ENCODE measurements around the gene HES2.
"Not testable (repeated sequence)": the region's sequence is repeated elsewhere in the genome, so short reads cannot be mapped to it uniquely, and the experiment has no call there.

HES2 gene, protein sequence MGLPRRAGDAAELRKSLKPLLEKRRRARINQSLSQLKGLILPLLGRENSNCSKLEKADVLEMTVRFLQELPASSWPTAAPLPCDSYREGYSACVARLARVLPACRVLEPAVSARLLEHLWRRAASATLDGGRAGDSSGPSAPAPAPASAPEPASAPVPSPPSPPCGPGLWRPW

DNA sequence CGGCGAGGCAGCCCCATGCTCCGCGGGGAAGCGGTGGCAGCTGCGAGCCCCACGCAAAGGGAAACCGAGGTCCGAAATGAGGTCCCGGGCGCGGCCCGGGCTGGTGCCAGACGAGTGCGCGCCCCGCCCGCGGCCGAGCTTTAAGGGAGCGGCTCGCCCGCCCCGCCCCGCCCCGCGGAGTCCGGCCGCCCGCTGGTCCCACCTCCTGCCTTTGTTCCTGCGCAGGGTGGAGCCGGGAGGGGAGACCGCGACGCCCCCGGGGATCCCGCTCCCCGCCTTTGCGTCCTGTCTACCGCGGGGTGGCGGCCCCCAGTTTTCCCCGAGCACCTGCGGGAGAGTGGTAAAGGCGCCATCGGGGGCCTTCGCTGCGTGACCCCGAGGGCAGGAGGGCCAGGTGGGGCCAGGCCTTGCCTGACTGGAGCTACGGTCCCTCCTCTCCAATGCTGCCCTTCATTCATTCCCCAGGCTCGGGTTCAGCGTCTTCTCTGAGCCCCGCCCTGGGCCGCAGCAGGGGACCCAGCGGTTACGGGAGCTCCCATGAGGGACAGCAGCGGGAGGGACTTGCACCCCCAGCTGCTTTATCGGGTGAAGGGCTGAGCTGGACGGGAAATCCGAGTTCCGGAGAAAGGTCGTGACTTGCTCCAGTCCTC lies at the start of gene HES2:
Gene HES2, minus strand, starts transcription at position 116 of the 650 bp plus-strand sequence. Its CDS starts 99 bp downstream, at position 17.
- no peak for DNase-seq (ENCODE audit: low read depth)

DNA sequence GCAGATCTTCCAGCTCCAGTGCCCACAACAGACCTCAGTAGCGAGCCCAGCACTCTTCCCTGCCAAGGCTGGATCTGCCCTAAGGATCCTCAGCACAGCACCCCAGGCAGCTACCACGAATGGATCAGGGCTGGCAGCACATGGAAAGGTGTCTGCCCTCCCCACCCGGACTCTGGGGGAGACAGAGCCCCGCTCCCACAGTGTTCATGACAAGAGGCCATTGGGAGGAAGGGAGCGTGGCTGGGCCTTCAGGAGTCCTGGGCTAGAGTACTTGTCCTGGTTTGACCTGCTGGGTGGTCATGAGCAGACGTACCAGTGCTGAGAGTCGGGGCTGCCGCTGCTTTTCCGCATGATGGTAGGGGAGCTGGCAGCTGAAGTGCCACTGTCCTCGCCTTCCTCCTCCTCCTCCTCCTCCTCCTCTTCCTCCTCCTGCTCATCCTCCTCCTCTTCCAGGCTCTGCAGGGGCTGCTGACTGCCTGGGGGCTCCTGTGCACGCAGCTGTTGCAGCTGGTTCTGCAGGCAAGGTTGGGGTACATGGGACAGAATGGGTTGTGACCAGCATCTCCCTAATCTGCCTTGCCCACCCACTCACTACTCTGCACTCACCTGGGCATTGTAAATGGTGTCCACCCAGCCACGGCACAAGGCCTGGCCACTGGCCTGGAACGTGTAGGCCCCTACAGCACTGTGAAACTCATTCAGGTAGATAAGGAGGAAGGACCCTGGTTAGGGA lies 49.2 kb upstream of the HES2 start:
- no peak for DNase-seq (ENCODE audit: low read depth)

DNA sequence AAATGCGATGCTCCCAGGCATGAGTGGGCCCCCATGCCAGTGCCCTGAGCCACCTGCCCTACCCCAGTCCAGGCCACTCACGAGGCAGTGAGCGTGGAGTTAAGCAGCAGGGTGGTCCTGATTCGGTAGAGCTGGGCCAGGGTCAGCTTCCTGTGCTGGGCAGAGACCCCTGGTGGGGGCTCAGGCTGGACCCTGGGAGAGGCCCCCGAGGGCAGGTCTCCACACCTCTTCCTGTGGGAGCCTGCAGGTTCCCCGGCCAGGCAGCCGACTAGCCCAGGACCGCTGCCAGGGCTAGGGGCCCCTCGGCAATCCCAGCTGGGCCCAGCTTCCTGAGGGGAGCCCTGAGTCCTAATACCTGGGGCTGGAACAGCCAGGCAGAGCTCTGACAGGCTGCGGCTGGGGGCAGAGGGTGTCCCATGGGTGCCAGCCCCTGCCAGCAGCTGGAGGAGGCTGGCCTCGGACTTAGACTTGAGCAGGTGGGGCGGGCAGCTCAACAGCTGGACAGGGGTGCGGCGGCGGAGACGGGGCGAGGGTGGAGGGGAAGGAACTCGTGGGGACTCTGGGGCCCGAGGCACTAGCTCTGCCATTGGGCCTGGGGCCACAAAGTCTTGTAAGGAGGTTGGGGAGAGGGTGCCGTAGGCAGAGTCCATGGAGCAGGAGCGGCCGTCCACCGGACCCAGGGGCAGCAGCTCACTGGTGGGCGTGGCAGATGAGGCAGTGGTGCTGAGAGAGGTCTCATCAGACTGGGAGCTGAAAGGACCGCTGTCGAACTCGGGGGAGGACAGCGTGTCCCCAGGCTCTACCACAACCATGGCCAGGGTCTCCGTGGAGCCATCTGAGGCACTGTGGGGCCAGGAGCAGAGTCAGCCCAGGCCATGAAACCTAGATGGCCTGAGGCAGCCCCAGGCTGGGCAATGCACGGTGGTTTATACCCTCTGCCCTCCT lies 48.3 kb upstream of the HES2 start:
- DNase-seq (ENCODE audit: low read depth): no peak

DNA sequence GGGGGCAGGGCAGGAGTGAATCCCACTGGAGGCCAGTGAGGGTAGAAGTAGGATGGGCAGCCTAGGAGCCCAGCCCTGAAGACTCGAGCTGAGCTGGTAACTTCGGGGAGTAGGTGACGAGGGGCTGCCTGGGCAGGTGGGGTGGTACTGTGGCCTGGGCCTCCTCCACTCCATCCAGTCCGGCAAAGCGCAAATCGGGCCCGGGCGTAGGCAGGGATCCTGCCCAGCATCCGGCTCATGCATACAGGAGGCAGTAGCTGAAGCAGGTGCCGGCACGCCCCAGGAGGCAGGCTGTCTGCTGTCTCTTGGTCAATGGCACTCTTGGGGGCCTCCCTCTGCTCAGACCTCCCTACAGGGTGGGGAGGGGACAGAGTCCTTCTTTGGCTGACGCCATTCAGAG lies 47.5 kb upstream of the HES2 start:
- no peak for DNase-seq (ENCODE audit: low read depth)

DNA sequence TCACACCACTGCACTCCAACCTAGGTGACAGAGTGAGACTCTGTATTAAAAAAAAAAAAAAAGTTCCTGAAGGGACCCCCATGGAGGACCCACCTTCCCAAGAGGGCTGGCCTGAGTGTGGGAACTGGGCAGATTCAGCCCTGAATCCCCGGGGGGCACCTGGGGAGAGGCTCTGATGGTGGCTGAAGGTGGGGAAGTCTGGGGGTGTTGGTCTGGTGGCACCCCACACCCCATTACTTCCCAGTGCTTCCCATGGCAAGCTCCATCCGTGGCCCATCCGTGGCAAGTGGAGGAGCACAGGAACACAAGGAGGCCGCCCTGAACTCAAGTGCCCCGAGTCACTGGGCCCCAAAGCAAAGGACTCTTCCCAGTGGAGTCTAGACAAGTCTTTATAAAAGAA lies 47.0 kb upstream of the HES2 start:
- no peak for DNase-seq (ENCODE audit: low read depth)

DNA sequence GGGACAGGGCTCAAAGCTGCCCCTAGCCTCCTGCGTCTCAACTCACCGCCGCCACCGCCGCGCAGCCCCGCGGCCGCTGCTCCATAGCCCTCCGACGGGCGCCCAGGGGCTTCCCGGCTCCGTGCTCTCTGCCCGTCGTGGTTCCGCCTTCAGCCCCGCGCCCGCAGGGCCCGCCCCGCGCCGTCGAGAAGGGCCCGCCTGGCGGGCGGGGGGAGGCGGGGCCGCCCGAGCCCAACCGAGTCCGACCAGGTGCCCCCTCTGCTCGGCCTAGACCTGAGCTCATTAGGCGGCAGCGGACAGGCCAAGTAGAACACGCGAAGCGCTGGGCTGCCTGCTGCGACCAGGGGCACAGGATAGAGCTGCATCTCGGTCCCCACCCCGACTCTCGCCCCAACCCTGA lies 46.3 kb upstream of the HES2 start, which contains the start of gene TNFRSF25:
Gene TNFRSF25, minus strand, starts transcription at position 151 of the 400 bp plus-strand sequence. Its CDS starts 66 bp downstream, at position 85.
- DNase-seq (ENCODE audit: low read depth): no peak

DNA sequence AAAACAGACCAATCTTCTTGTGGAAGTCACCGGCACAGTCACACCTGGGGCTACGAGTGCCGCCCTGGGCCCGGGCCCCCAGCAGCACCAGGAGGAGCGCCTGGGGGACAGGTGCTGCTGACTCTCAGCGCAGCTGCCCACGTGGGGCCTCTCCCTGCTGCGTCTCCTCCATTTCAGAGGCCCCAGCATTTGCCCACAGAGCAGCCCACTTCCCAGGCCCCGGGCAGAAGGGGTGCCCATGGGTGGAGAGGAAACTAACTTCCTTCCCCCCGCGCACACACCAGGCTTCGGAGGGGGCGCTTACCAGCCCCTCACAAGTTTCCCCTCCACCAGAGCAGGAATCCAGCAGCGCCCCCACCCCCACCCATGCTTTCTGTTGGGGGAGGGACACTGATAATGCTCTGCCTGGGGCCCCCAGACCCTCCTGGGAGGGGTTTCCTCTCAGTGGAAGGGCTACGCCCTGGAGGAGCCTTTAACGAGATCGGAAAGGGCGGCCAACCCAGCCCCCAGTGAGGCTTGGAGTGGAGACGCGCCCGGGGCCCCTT lies 45.8 kb upstream of the HES2 start:
- no peak for DNase-seq (ENCODE audit: low read depth)

DNA sequence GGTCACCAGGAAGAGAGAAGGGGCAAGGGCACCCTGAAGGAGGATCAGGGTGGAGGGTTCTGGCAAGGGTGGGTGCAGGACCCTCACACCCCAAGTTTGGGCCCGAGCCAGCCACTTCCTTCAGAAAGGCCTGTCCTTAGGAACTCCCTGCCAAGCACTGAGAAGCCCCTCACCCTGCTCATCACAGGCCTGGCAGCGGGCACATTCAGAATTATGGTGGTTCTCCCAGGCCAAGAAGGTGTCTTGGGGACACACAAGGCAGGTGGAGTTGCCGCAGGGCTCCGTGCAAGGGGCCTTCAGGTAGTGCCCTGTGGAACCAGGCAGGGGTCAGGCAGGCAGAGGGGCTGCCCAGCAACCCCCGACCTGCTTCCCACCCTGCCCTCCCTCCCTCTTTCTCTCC lies 45.2 kb upstream of the HES2 start:
- DNase-seq (ENCODE audit: low read depth): no peak

DNA sequence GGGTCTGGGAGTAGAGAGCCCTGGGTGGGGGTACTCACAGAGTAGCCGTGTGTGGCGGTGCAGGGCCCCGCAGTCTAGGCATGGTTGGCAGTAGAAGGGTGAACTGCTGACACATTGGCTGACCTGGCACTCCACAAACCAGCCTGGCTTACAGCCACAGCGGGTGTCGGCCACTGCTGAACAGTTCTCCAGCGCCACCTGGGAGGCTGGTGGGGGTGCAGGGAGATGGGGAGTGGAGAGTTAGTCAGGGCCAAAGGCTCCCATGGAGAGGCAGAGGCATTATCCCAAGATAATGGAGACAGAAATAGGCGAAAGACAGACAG lies 44.8 kb upstream of the HES2 start:
- no peak for DNase-seq (ENCODE audit: low read depth)

DNA sequence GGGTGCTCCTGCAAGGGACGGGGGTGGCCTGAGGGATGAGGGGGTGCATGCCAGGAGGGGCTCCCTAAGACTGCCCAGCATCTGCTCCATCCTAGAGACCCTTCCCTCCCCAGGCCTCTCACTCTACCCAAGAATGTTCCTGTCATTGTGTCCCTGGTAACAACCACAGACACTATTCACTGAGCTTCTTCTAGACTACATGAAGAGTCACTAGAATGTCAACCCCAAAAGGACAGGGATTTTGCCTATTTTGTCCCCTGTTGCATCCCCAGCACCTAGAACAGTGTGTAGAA lies 43.3 kb upstream of the HES2 start:
- no peak for DNase-seq (ENCODE audit: low read depth)

DNA sequence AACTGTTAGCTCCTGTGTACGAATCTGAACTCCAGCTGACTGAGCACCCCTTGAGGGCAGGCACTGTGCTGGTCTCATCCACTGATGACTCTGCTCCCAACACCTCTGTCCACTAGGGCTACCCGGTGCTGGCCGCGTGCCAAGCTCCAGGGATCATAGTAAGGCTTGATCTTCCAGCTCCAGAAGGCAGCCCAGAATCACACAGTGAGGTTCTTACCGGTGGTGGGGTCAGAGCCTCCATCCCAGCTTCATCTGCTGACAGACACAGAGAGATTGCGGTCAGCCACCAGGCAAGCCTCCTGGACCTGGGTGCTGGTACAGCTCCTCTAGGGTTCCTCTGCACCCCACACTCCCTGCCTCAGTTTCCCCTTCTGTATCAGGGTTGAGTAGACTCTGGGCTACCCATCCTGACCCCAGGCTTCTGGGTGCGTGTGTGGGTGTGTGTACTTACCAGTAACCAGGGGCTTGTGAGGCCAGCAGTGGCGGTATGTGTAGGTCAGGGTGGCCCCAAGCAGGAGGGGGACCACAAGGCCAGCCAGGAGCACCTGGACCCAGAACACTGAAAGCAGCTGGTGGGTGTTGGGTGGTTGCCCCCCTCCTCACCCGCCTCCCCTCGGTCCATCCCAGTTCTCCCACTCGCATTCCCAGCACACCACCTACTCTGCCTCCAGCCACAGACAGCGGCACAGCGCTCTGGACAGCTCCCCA lies 42.8 kb upstream of the HES2 start:
- DNase-seq (ENCODE audit: low read depth): no peak

DNA sequence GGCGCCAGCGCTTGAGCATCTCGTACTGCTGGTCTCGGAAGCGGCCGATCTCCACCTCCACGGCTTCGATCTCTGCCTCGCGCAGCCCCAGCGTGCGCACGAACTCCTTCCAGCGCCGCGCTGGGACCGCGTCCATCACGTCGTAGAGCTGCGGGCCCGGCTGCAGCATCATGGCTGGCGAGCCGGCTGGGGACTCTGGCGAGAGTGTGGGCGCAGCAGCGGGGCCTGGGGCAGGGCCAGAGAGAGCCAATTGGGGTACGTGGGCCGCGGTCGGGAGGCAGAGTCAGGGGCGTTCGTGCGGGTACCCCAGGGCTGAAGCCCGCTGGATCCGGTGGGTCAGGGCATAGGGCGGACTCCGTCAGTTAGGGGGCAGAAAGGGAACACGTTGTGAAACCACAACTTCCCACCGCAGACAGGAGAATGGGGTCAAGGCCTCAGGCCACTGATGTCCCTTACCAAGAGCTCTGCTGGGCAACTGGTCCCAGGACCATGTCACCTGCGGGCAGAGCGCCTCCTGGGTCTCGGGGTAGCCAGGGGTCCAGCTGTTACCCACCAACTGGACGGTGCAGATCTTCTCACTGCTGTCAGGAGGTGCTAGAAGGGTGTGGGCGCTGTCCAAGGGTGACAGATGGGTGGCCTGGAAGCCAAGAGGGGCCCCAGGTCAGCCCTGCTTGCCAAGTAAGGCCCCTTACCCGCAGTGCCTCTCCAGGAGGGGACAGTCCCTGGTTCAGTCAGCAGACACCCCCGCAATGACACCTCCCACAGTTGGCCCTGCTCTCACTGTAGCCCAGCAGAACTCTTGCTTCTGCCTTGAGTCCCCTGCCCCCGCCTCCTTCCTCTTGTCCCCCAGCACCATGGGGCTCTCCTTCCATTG lies 42.1 kb upstream of the HES2 start:
- no peak for DNase-seq (ENCODE audit: low read depth)

DNA sequence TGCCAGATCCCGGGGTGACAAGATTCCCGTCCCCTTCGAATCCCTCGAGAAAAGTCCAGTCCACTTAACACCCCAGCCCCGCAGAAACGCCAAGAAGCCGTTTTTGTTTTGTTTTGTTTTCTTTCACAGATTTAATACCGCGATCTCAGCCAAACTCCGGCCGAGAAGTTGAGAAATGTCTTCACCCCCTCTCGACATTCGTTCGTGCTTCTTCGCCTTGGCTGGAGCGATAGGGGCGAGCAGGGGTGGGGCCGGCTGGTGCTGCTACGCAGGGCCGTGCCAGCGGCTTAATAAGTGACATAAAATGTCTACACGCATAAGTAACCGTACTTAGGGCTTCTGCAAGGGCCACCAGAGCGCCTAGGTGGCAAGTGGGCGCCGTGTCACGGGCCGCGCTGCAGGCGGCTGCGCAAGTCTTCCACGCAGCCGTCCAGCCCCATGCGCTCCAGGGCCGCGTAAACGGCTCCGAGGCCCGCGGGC lies 41.4 kb upstream of the HES2 start:
- no peak for DNase-seq (ENCODE audit: low read depth)

DNA sequence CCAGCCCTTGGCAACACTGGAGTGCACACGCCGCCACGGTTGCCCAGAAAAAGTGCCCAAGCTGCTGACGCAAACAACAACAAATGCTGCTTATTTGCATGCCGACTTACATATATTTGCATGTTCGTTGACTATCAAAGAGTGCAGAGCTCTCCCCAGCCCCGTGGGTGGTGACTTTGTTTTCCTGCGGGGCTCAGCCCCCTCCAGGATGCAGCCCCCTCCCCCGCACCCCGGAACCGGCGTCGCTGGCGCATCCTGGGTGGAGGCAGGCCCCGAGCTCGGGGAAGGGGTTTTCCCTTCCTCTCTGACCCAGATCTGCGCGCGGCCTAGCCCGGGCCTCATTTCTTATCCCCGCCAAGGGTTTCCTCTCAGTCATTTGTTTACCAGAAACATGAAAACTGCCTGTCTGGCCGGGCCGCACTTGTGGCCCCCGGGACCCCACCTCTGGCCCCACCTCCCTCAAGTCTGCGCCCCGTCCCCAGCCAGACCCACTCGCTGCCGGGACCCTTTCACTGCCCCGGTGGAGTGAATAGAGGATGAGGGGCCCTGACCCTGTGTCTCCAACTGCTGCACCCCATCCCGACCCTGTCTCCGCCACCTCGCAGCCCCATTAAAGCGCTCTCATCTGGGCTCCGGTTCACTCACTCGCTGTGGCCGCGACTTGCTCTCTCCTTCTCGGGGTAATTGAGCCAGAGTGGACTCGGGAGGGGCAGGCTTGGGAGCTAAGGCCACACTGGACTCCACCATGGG lies 40.8 kb upstream of the HES2 start:
- DNase-seq (ENCODE audit: low read depth): no peak

DNA sequence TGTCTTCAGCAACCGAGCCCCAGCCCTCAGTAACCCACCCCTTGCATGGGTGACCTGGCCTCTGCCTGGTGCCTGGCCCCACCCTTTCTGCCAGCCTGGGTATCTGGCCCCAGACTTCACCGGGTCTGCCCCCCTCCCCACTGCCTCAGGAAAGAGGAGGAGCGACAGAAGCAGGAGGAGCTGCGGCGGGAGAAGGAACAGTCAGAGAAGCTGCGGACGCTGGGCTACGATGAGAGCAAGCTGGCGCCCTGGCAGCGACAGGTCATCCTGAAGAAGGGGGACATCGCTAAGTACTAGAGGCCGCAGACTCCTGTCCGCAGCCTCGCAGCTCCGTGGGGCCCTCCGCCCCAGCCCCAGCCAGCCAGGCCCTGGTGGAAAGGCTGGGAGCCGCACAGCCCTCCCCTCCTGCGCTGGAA lies 40.1 kb upstream of the HES2 start:
- no peak for DNase-seq (ENCODE audit: low read depth)

DNA sequence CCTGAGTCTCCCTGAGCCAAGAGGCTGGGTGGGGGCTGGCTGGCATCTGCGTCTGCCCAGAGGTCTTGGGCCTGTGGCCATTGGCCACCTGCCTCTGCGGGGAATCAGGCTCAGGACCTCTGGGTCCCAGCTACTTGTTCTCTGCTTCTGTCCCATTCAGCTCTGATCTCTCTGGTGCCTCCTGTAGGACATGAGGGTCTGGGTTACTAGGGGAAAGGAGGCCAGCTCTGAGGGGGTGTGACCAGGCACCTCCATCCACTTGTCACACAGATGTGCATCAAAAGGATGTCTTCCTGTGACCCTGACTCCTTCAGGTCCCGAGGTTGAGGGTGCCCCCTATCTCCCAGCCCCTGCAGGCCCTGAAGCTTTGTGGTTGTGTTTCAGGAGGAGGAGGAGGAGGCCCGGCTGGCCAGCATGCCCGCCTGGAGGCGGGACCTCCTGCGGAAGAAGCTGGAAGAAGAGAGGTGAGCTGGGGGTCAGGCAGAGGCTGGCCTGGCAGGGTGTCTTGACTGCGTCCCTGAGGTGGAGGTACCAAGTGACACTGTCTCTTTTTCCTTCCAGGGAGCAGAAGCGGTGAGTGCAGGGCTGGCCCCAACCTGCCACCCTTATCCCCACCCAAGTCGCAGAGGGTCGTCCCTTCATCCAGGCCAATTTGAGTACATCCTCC lies 37.2 kb upstream of the HES2 start:
- no peak for DNase-seq (ENCODE audit: low read depth)

DNA sequence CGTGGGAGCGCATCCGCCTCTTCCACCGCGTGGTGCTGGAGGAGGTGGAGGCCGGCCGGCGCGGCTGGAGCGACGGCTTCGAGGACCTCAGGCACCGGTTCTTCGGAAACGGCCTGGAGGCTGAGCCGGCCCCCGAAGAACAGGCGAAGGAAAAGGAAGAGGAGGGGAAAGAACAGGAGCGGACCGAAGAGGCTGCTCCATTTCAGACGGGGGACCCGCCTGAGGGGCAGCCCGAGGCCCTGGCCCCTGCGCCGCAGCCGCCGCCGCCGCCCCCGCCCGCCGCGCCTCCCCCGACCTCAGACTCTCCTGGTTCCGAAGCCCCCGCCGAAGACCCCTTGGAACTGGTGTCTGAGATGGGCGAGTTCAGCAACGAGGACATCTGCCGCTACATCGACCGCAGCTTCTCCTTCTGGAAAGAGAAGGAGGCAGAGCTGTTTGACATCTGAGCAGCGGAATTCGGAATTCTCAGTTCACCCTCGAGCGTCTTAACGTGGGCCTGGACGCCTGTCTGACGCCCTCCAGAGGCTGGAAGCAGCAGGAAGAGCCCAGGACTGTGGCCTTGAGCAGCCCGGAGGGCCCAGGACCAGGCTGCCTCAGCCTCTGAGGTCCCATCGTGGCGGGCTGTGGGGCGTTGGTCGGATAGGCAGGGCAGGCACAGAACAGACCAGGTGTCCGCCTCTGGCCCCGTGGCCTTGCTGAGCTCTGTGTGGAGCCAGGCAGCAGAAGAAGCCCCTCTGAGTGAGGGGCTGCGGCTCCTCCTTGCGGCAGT lies 36.2 kb upstream of the HES2 start:
- not testable (repeated sequence) for DNase-seq (ENCODE audit: low read depth)

All from EH (cell line).